IPS DF 6.9 (cell line): ENCODE results near the gene WIPF1.

Source experiments
- DNase-seq: peaks from one replicate; pipeline ENCODE4 v3.0.0-alpha.2; 2013; ENCODE audit warnings: low read depth, low spot score
- H3K27ac ChIP-seq: one replicate; pipeline ENCODE4 v1.5.1; 2013; ENCODE audit warnings: low read length, control low read depth
- H3K27me3 ChIP-seq: 2 replicates; pipeline ENCODE4 v1.6.1; 2013; ENCODE audit warnings: mild to moderate bottlenecking, low read length; ENCODE audit not compliant: control insufficient read depth, insufficient read depth
- H3K36me3 ChIP-seq: 2 replicates; pipeline ENCODE4 v1.6.1; 2013; ENCODE audit warnings: low read length; ENCODE audit not compliant: control insufficient read depth, insufficient read depth
- H3K4me1 ChIP-seq: 2 replicates; pipeline ENCODE4 v1.6.1; 2013; ENCODE audit warnings: low read length; ENCODE audit not compliant: control insufficient read depth, insufficient read depth
- H3K4me3 ChIP-seq: 2 replicates; pipeline ENCODE4 v1.5.1; 2013; ENCODE audit warnings: mild to moderate bottlenecking, low read length
- H3K9me3 ChIP-seq: 2 replicates; pipeline ENCODE4 v1.6.1; 2013; ENCODE audit warnings: low read length, inconsistent platforms; ENCODE audit not compliant: control insufficient read depth, insufficient read depth
- WGBS: extraction: QIAGEN DNeasy Blood & Tissue Kit; methylation state at CpG from one replicate; pipeline ENCODE4 v1.1.7; 2013; ENCODE audit warnings: mixed read lengths, missing lambda C conversion rate; ENCODE audit not compliant: insufficient read length, insufficient coverage; 5-methylcytosine and 5-hydroxymethylcytosine counted together

Gene WIPF1

GRCh38 chr2:174632841-174633622, 35.4 kb upstream of the WIPF1 start:
- H3K4me3 ChIP-seq, result no peak overlapping the region
- no peaks in the 10 kb centered on the region for H3K9me3 ChIP-seq
- no peaks in the 10 kb centered on the region for H3K27me3 ChIP-seq
- H3K27ac ChIP-seq, result no peak overlapping the region
- WGBS, result no CpG with 5 or more reads among the region's 7 CpGs
- no peaks in the 10 kb centered on the region for H3K36me3 ChIP-seq
- H3K4me1 ChIP-seq, result no peaks in the 10 kb centered on the region
- DNase-seq, result no peak

- no CpG with 5 or more reads among the region's 11 CpGs for WGBS
- no peaks in the 10 kb centered on the region for H3K9me3 ChIP-seq
- H3K27ac ChIP-seq, result no peak overlapping the region
- H3K27me3 ChIP-seq, result no peaks in the 10 kb centered on the region
- no peaks in the 10 kb centered on the region for H3K4me1 ChIP-seq
- no peak overlapping the region for H3K4me3 ChIP-seq
- no peaks in the 10 kb centered on the region for H3K36me3 ChIP-seq
- DNase-seq, result no peak
Measured at GRCh38 chr2:174631009-174631981, 33.7 kb upstream of the WIPF1 start.

- WGBS, result no CpG with 5 or more reads among the region's 3 CpGs
- H3K27ac ChIP-seq, result no peak overlapping the region
Measured at GRCh38 chr2:174630107-174630506, 32.5 kb upstream of the WIPF1 start.

GRCh38 chr2:174629506-174629905, 31.9 kb upstream of the WIPF1 start:
- no peaks in the 10 kb centered on the region for H3K27me3 ChIP-seq
- DNase-seq, result no peak
- no peaks in the 10 kb centered on the region for H3K4me1 ChIP-seq
- H3K9me3 ChIP-seq, result no peaks in the 10 kb centered on the region
- no peak overlapping the region for H3K27ac ChIP-seq
- no peaks in the 10 kb centered on the region for H3K36me3 ChIP-seq
- H3K4me3 ChIP-seq, result no peak overlapping the region
- no CpG with 5 or more reads among the region's 6 CpGs for WGBS

More at GRCh38 chr2:174630107-174630506, 32.5 kb upstream of the WIPF1 start:
- Histone ChIP-seq H3K27me3 (no peaks in the 10 kb centered on the region), H3K4me3 (no peak overlapping the region), H3K36me3 (no peaks in the 10 kb centered on the region), H3K9me3 (no peaks in the 10 kb centered on the region), H3K4me1 (no peaks in the 10 kb centered on the region)
- no peak for DNase-seq

GRCh38 chr2:174628528-174629169, 31.0 kb upstream of the WIPF1 start:
- Histone ChIP-seq H3K27me3 (no peaks in the 10 kb centered on the region), H3K4me1 (no peaks in the 10 kb centered on the region), H3K4me3 (no peak overlapping the region), H3K36me3 (no peaks in the 10 kb centered on the region), H3K27ac (no peak overlapping the region), H3K9me3 (no peaks in the 10 kb centered on the region)
- WGBS, result no CpG with 5 or more reads among the region's 2 CpGs
- no peak for DNase-seq

- H3K4me1 ChIP-seq, result no peaks in the 10 kb centered on the region
Measured at GRCh38 chr2:174627216-174627615, 29.6 kb upstream of the WIPF1 start.

GRCh38 chr2:174624895-174625430, 27.4 kb upstream of the WIPF1 start:
- Histone ChIP-seq H3K9me3 (no peaks in the 10 kb centered on the region), H3K27me3 (no peaks in the 10 kb centered on the region), H3K4me1 (no peaks in the 10 kb centered on the region), H3K4me3 (no peak overlapping the region), H3K27ac (no peak overlapping the region), H3K36me3 (no peaks in the 10 kb centered on the region)
- DNase-seq, result no peak
- WGBS, result no CpG with 5 or more reads among the region's 7 CpGs

More at GRCh38 chr2:174627216-174627615, 29.6 kb upstream of the WIPF1 start:
- no peak overlapping the region for H3K27ac ChIP-seq
- DNase-seq, result no peak
- H3K9me3 ChIP-seq, result no peaks in the 10 kb centered on the region
- no peaks in the 10 kb centered on the region for H3K36me3 ChIP-seq
- H3K4me3 ChIP-seq, result no peak overlapping the region
- H3K27me3 ChIP-seq, result no peaks in the 10 kb centered on the region

- no peaks in the 10 kb centered on the region for H3K9me3 ChIP-seq
- no peaks in the 10 kb centered on the region for H3K4me1 ChIP-seq
- H3K36me3 ChIP-seq, result no peaks in the 10 kb centered on the region
- no peak for DNase-seq
- H3K27ac ChIP-seq, result no peak overlapping the region
- H3K27me3 ChIP-seq, result no peaks in the 10 kb centered on the region
- no peak overlapping the region for H3K4me3 ChIP-seq
Measured at GRCh38 chr2:174623690-174624089, 26.1 kb upstream of the WIPF1 start.

- no peaks in the 10 kb centered on the region for H3K9me3 ChIP-seq
- DNase-seq, result no peak
- H3K27ac ChIP-seq, result no peak overlapping the region
- no peaks in the 10 kb centered on the region for H3K36me3 ChIP-seq
- H3K4me1 ChIP-seq, result no peaks in the 10 kb centered on the region
- WGBS, result no CpG with 5 or more reads among the region's 2 CpGs
- no peak overlapping the region for H3K4me3 ChIP-seq
- no peaks in the 10 kb centered on the region for H3K27me3 ChIP-seq
Measured at GRCh38 chr2:174623106-174623637, 25.6 kb upstream of the WIPF1 start.

- DNase-seq, result no peak
- Histone ChIP-seq H3K4me1 (no peaks in the 10 kb centered on the region), H3K9me3 (no peaks in the 10 kb centered on the region), H3K27me3 (no peaks in the 10 kb centered on the region), H3K4me3 (no peak overlapping the region), H3K36me3 (no peaks in the 10 kb centered on the region), H3K27ac (no peak overlapping the region)
- WGBS, result no CpG with 5 or more reads among the region's 3 CpGs
Measured at GRCh38 chr2:174621323-174621722, 23.7 kb upstream of the WIPF1 start.
